Kidney epithelial cell (primary cell): Measurements from ENCODE around the gene C22orf15. TPM values are rescaled to one million over a fixed set of nuclear protein-coding genes. Genes with fewer than 3 reads are reported as not detected.

Source experiments
- DNase-seq: peaks from one replicate; pipeline ENCODE4 v3.0.0-alpha.2; 2010; ENCODE audit warnings: low read depth
- H3K27me3 ChIP-seq: 2 replicates; pipeline ENCODE4 v1.6.0; 2011; ENCODE audit warnings: low read length; ENCODE audit not compliant: control insufficient read depth, insufficient read depth
- H3K36me3 ChIP-seq: 2 replicates; pipeline ENCODE4 v1.5.1; 2011; ENCODE audit warnings: low read length; ENCODE audit not compliant: control insufficient read depth, insufficient read depth
- H3K4me3 ChIP-seq: 2 replicates; pipeline ENCODE4 v1.5.1; 2011; ENCODE audit warnings: low read depth, mild to moderate bottlenecking, control low read depth, low read length
- total RNA-seq: library from RNA; depleted of rRNA; stranded (reverse); fragments of >200 nt; gene quantifications from 2 replicates; pipeline ENCODE4 v1.2.3, GENCODE V29; 2015
- TF ChIP-seq, protein P1 (sequence below): IDR thresholded peaks from 2 replicates; pipeline ENCODE4 v1.5.1; 2011; ENCODE audit warnings: mild to moderate bottlenecking, moderate library complexity, low read length, control low read depth, inconsistent platforms; ENCODE audit not compliant: insufficient read depth, poor library complexity, severe bottlenecking

C22orf15 gene
- total RNA-seq, 1 donor from 2014 or later: not detected

DNA sequence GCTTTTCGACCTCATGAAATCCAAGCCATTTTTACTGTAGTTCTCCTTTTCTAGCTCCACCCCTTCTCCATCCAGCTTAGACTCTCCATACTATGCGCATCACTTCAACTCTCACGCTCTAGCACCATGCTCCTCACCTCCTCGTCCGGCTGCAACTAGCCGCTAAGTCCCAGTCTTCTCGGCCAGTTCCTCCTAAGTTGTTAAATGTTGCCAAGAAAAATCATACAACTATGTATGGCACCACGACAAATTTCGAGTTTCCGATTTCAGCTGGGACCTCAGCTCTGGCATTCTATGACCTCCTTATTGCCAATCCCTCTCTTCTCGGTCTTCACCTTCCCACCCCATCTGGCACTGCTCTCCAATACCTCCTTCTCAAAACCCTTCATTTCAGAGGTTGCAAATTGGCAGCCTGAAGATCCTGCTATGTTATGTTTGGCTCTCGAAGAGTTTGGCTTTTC lies 12.9 kb upstream of the C22orf15 start:
- H3K36me3 ChIP-seq: peaks cover 1% of the 10 kb centered on the region
- TF ChIP-seq, protein P1, sequence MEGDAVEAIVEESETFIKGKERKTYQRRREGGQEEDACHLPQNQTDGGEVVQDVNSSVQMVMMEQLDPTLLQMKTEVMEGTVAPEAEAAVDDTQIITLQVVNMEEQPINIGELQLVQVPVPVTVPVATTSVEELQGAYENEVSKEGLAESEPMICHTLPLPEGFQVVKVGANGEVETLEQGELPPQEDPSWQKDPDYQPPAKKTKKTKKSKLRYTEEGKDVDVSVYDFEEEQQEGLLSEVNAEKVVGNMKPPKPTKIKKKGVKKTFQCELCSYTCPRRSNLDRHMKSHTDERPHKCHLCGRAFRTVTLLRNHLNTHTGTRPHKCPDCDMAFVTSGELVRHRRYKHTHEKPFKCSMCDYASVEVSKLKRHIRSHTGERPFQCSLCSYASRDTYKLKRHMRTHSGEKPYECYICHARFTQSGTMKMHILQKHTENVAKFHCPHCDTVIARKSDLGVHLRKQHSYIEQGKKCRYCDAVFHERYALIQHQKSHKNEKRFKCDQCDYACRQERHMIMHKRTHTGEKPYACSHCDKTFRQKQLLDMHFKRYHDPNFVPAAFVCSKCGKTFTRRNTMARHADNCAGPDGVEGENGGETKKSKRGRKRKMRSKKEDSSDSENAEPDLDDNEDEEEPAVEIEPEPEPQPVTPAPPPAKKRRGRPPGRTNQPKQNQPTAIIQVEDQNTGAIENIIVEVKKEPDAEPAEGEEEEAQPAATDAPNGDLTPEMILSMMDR: no peak
- DNase-seq: no peak

GRCh38 chr22:23750367-23750713 lies 12.4 kb upstream of the C22orf15 start:
- TF ChIP-seq, protein P1: no peak
- no peaks in the 10 kb centered on the region for H3K27me3 ChIP-seq
- peak overlapping the region; percentile 68 for H3K4me3 ChIP-seq
- H3K36me3 ChIP-seq: peaks cover 1% of the 10 kb centered on the region
- no peak for DNase-seq

More for the DNA sequence above, 12.9 kb upstream of the C22orf15 start:
- no peaks in the 10 kb centered on the region for H3K27me3 ChIP-seq
- no peak overlapping the region for H3K4me3 ChIP-seq

GRCh38 chr22:23750714-23751440 lies 11.9 kb upstream of the C22orf15 start, which contains the start of gene ZNF70:
ZNF70 (minus strand) TSS chr22:23751112; CDS start chr22:23745140, 5,972 bp downstream.
- peak; percentile 48 for DNase-seq
- H3K27me3 ChIP-seq: no peaks in the 10 kb centered on the region
- H3K4me3 ChIP-seq: peak within 1 kb of the TSS; percentile 75
- TF ChIP-seq, protein P1: peak; percentile 21
- no peaks in the 10 kb centered on the region for H3K36me3 ChIP-seq

DNA sequence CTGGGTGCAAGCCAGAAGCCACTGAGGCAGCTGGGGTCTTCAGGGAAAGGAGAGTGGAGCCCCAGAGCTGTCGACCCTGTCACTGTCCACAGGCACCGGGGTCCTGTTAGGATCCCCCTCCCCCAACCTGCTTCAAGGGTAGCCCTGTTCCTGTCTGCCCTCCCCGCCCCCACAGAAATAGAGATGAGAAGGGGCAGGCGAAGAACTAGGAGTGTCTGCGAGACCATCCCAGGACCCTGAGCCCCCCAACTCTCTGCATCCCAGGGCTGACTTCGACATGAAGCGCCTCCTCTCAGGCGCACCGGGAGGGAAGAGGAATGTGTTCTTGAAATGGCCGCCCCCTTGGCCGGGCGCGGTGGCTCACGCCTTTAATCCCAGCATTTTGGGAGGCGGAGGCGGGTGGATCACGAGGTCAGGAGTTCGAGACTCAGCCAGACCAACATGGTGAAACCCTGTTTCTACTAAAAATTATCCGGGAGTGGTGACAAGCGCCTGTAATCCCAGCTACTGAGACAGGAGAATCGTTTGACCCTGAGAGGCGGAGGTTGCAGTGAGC lies 11.3 kb upstream of the C22orf15 start:
- no peaks in the 10 kb centered on the region for H3K27me3 ChIP-seq
- H3K4me3 ChIP-seq: peak overlapping the region; percentile 75
- H3K36me3 ChIP-seq: no peaks in the 10 kb centered on the region
- no peak for DNase-seq
- TF ChIP-seq, protein P1: no peak

DNA sequence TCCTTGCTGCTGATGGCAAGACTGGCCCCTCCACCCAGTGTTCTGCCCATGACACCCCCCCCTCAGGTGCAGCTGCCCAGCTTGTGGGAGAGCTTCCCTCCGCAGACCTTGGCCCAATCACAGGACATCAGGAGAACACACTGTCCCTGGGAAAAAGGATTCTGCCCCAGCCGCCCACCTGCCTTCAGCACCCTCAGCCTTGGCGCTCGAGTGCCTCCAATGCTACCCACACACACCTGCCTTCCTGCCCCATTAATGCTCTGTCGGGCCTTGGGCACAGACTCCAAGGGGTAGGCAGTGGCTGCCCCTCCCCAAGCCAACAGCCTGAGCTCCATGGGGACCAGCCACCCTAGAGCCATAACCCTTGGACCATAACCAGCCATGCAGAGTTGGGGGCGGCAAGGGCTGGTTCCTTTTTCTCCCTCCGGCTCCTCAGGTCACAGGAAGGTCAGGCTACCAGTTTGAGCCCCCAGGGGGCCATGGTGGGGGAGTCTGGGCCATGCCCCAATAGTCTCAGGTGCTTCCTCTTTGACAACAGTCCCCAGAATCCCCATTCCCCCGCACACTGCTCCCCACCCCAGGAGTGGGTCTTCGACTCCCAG lies 10.6 kb upstream of the C22orf15 start:
- DNase-seq: no peak
- H3K4me3 ChIP-seq: no peak overlapping the region
- TF ChIP-seq, protein P1: no peak
- H3K36me3 ChIP-seq: no peaks in the 10 kb centered on the region
- H3K27me3 ChIP-seq: no peaks in the 10 kb centered on the region

- H3K36me3 ChIP-seq: no peaks in the 10 kb centered on the region
- TF ChIP-seq, protein P1: no peak
- no peaks in the 10 kb centered on the region for H3K27me3 ChIP-seq
- no peak for DNase-seq
- no peak overlapping the region for H3K4me3 ChIP-seq
Measured at GRCh38 chr22:23752750-23753149, 10.0 kb upstream of the C22orf15 start.
